GM12801 (cell line): ENCODE data around the gene BCOR.

Experiments
- CTCF ChIP-seq: IDR thresholded peaks from one replicate; pipeline ENCODE4 v1.5.1; 2011; ENCODE audit warnings: control low read depth; ENCODE audit not compliant: insufficient read length; ENCODE audit errors: extremely low read depth

Gene BCOR

GRCh38 chrX:40003428-40004245, 94.1 kb downstream of the BCOR start:
- TF ChIP-seq CTCF, result no peak

GRCh38 chrX:40003071-40003427, 94.7 kb downstream of the BCOR start:
- TF ChIP-seq CTCF, result no peak
